HS-5 (cell line): Measurements from ENCODE around the gene CHD8.
A peak's percentile ranks its signal among the peaks of the same experiment; 100 is the strongest.

Source experiments
- DNase-seq: peaks from one replicate; pipeline ENCODE4 v3.0.0-alpha.2; 2012; ENCODE audit warnings: low read depth

The CHD8 gene

GRCh38 chr14:21437063-21437901, 18.6 kb downstream of the CHD8 start:
- DNase-seq = peak; percentile 93

- DNase-seq = no peak
Observed at GRCh38 chr14:21436567-21437062, 19.3 kb downstream of the CHD8 start.

- DNase-seq = no peak
Observed at GRCh38 chr14:21431126-21431525, 24.8 kb downstream of the CHD8 start.

- DNase-seq = no peak
Observed at GRCh38 chr14:21428930-21429329, 27.0 kb downstream of the CHD8 start.

GRCh38 chr14:21426692-21427091, 29.2 kb downstream of the CHD8 start:
- no peak for DNase-seq

- no peak for DNase-seq
Observed at GRCh38 chr14:21419528-21419927, 36.4 kb downstream of the CHD8 start.

GRCh38 chr14:21415329-21415728, 40.6 kb downstream of the CHD8 start:
- DNase-seq = no peak

- no peak for DNase-seq
Observed at GRCh38 chr14:21414137-21414631, 41.7 kb downstream of the CHD8 start.

GRCh38 chr14:21408147-21408546, 47.8 kb downstream of the CHD8 start:
- peak; percentile 47 for DNase-seq

- no peak for DNase-seq
Observed at GRCh38 chr14:21406213-21406612, 49.7 kb downstream of the CHD8 start.

- no peak for DNase-seq
Observed at GRCh38 chr14:21405097-21405496, 50.8 kb downstream of the CHD8 start.

- DNase-seq = no peak
Observed at GRCh38 chr14:21399311-21399870, 56.5 kb downstream of the CHD8 start.

GRCh38 chr14:21398901-21399300, 57.0 kb downstream of the CHD8 start:
- DNase-seq = no peak

- no peak for DNase-seq
Observed at GRCh38 chr14:21395450-21395849, 60.5 kb downstream of the CHD8 start.

GRCh38 chr14:21385188-21385904, 70.6 kb downstream of the CHD8 start:
- DNase-seq = no peak

- DNase-seq = no peak
Observed at GRCh38 chr14:21384494-21384851, 71.5 kb downstream of the CHD8 start.

GRCh38 chr14:21383848-21384493, 72.0 kb downstream of the CHD8 start, which contains the start of gene SUPT16H:
Gene SUPT16H (minus strand): TSS chr14:21384019. CDS start chr14:21383927, 92 bp downstream.
- peak; percentile 87 for DNase-seq

GRCh38 chr14:21382886-21383847, 72.8 kb downstream of the CHD8 start:
- peak; percentile 30 for DNase-seq

- DNase-seq = no peak
Observed at GRCh38 chr14:21382095-21382494, 73.8 kb downstream of the CHD8 start.

- no peak for DNase-seq
Observed at GRCh38 chr14:21379338-21379737, 76.6 kb downstream of the CHD8 start.

- no peak for DNase-seq
Observed at GRCh38 chr14:21373980-21374379, 81.9 kb downstream of the CHD8 start.
